Type B pancreatic cell (in vitro differentiated cells): ENCODE results near the gene TMTC3. TPM values are rescaled to one million over a fixed set of nuclear protein-coding genes. Genes with fewer than 3 reads are reported as not detected.

Experiments
- DNase-seq: peaks from one replicate; pipeline ENCODE4 v3.0.0; 2021; ENCODE audit warnings: mixed read lengths; ENCODE audit not compliant: unreplicated experiment; ENCODE audit errors: extremely low spot score
- H3K27ac Mint-ChIP-seq: 2 replicates; pipeline ENCODE4 v1.8.0; 2021; ENCODE audit warnings: mild to moderate bottlenecking, mixed read lengths
- H3K27me3 Mint-ChIP-seq: 2 replicates; pipeline ENCODE4 v1.8.0; 2021; ENCODE audit warnings: mixed read lengths
- H3K36me3 Mint-ChIP-seq: 2 replicates; pipeline ENCODE4 v1.8.0; 2021; ENCODE audit warnings: mixed read lengths
- H3K4me1 Mint-ChIP-seq: one replicate; pipeline ENCODE4 v1.8.0; 2021; ENCODE audit warnings: mixed read lengths; ENCODE audit not compliant: unreplicated experiment
- H3K4me3 Mint-ChIP-seq: 2 replicates; pipeline ENCODE4 v1.8.0; 2021; ENCODE audit warnings: mild to moderate bottlenecking, mixed read lengths
- H3K9me3 Mint-ChIP-seq: 2 replicates; pipeline ENCODE4 v1.8.0; 2021; ENCODE audit warnings: mixed read lengths
- total RNA-seq: library from RNA; stranded (reverse); gene quantifications from 2 replicates; pipeline ENCODE4 v1.2.1, GENCODE V29; 2021; ENCODE audit warnings: low replicate concordance
- TF ChIP-seq, protein P1 (sequence below): fragments of 200-600 bp; sonication (generic); conservative IDR thresholded peaks from 2 replicates; pipeline ENCODE4 v1.5.0; 2021; ENCODE audit warnings: antibody characterized with exemption, mild to moderate bottlenecking

The TMTC3 gene
- total RNA-seq, 1 donor from 2014 or later: 34.1 TPM

DNA sequence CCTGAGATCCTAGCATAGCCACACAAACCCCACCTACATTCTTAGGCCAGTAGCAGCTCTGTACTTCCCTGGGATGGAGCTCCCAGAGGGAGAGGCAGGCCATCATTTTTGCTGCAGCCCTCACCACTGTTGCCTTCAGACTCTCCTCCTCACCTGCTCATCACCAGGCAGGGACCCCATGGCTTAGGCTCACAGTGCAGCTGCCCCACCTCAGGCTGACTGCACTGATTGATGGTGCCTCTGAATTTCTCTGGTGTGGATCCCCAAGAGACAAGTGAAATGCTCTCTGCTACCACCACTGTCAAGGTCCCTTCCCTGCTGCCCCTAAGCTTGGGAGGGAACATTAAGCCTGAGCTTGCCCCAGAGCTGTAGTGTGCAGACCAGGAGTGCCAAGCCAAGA is 76.2 kb downstream of the TMTC3 start:
- Mint-ChIP-seq H3K27ac (no peak overlapping the region), H3K4me1 (no peaks in the 10 kb centered on the region)

DNA sequence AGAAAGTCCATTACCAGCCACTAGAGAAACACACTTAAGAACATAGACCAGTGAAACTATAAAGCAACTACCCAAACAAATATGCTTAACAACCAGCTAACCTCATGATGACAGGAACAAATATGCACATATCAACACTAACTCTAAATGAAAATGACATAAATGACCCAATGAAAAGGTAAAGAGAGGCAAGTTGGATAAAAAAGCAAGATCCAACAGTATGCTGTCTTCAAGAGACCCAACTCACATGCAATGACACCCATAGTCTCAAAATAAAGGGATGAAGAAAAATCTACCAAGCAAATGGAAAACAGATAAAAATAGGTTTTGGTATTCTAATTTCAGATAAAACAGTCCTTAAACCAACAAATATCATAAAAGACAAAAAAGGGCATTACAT is 77.8 kb downstream of the TMTC3 start:
- TF ChIP-seq, protein P1, sequence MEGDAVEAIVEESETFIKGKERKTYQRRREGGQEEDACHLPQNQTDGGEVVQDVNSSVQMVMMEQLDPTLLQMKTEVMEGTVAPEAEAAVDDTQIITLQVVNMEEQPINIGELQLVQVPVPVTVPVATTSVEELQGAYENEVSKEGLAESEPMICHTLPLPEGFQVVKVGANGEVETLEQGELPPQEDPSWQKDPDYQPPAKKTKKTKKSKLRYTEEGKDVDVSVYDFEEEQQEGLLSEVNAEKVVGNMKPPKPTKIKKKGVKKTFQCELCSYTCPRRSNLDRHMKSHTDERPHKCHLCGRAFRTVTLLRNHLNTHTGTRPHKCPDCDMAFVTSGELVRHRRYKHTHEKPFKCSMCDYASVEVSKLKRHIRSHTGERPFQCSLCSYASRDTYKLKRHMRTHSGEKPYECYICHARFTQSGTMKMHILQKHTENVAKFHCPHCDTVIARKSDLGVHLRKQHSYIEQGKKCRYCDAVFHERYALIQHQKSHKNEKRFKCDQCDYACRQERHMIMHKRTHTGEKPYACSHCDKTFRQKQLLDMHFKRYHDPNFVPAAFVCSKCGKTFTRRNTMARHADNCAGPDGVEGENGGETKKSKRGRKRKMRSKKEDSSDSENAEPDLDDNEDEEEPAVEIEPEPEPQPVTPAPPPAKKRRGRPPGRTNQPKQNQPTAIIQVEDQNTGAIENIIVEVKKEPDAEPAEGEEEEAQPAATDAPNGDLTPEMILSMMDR: no peak
- H3K27ac Mint-ChIP-seq: no peak overlapping the region
- H3K27me3 Mint-ChIP-seq: no peaks in the 10 kb centered on the region
- no peaks in the 10 kb centered on the region for H3K36me3 Mint-ChIP-seq
- peaks cover 18% of the 10 kb centered on the region for H3K9me3 Mint-ChIP-seq
- no peak overlapping the region for H3K4me3 Mint-ChIP-seq
- H3K4me1 Mint-ChIP-seq: no peaks in the 10 kb centered on the region
- no peak for DNase-seq

More for the DNA sequence above, 76.2 kb downstream of the TMTC3 start:
- Mint-ChIP-seq H3K36me3 (no peaks in the 10 kb centered on the region), H3K27me3 (no peaks in the 10 kb centered on the region), H3K9me3 (peaks cover 32% of the 10 kb centered on the region), H3K4me3 (no peak overlapping the region)
- DNase-seq: no peak
- TF ChIP-seq, protein P1: no peak

DNA sequence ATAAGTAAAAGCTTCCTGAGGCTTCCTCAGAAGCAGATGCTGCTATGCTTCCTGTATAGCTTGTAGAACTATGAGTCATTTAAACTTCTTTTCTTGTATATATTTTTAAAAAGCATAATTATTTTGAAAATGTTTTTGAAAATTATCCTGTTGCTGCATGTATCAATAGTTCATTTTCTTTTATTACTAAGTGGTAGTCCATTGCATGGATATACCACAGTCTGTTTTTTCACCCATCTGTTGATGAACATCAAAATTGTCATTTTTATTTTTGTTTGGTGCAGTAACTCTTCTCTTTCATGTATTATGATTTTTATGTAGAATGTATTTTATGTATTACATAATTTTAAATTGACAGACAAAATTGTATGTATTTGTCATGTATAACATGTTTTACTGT is 81.4 kb downstream of the TMTC3 start:
- TF ChIP-seq, protein P1: no peak
- Mint-ChIP-seq H3K4me3 (no peak overlapping the region), H3K4me1 (no peaks in the 10 kb centered on the region), H3K9me3 (peaks cover 18% of the 10 kb centered on the region), H3K27me3 (no peaks in the 10 kb centered on the region), H3K27ac (no peak overlapping the region), H3K36me3 (no peaks in the 10 kb centered on the region)
- DNase-seq: no peak

DNA sequence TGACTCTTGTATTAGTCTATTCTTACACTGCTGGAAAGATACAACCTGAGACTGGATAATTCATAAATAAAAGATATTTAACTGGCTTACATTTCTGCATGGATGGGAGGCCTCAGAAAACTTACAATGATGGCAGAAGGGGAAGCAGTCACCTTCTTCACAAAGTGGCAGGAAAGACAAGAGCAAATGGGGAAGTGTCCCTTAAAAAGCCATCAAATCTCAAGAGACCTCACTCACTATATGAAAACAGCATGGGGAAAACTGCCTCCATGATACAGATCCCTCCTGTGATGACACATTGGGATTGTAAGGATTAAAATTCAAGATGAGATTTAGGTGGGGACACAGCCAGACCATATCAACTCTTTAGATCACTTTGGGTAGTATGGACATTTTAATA is 83.7 kb downstream of the TMTC3 start:
- H3K4me3 Mint-ChIP-seq: no peak overlapping the region
- H3K27me3 Mint-ChIP-seq: no peaks in the 10 kb centered on the region
- TF ChIP-seq, protein P1: no peak
- no peaks in the 10 kb centered on the region for H3K36me3 Mint-ChIP-seq
- H3K27ac Mint-ChIP-seq: no peak overlapping the region
- peaks cover 9% of the 10 kb centered on the region for H3K9me3 Mint-ChIP-seq
- H3K4me1 Mint-ChIP-seq: no peaks in the 10 kb centered on the region
- DNase-seq: no peak

DNA sequence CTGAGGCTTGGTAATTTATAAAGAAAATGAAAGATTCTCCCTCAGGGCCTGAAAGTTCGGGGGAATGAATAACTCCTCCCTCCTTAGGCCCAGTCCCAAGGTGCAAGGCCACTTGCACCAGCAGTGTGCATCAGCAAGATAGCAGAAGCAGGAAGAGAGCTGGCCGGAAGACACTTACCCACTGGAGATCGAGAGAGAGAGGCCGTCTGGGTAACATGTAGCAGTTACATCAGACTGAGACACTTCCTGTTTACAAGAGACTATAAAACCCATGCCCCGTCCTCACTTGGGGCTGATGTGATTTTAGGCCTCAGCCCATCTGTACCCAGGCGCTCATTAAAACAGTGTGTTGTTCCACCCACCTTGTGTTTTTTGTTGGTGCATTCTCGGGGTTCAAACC is 85.2 kb downstream of the TMTC3 start:
- H3K4me3 Mint-ChIP-seq: no peak overlapping the region
- H3K36me3 Mint-ChIP-seq: no peaks in the 10 kb centered on the region
- no peak overlapping the region for H3K27ac Mint-ChIP-seq
- no peaks in the 10 kb centered on the region for H3K27me3 Mint-ChIP-seq
- H3K4me1 Mint-ChIP-seq: no peaks in the 10 kb centered on the region
- DNase-seq: no peak
- H3K9me3 Mint-ChIP-seq: no peaks in the 10 kb centered on the region
- TF ChIP-seq, protein P1: no peak

DNA sequence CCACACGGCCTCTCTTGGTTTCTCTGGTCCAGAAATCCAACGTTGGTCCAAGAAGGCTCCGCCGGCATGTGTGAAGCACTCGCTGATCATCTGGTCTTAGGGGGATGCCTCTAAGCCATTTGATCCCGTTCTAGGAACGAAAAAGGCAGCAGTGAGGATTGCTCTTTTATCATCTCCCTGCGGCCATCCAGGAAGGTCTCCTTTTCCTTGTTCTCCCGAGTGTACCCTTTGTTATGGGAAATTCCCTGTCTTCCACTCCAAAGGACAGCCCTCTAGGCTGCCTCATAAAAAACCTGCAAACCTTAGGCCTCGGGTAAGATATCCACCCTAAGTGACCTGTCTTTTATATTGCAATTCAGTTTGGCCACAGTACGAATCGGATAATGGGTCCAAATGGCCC is 85.8 kb downstream of the TMTC3 start:
- H3K9me3 Mint-ChIP-seq: no peaks in the 10 kb centered on the region
- H3K36me3 Mint-ChIP-seq: no peaks in the 10 kb centered on the region
- no peaks in the 10 kb centered on the region for H3K4me1 Mint-ChIP-seq
- no peak for DNase-seq
- H3K27ac Mint-ChIP-seq: no peak overlapping the region
- no peaks in the 10 kb centered on the region for H3K27me3 Mint-ChIP-seq
- TF ChIP-seq, protein P1: no peak
- no peak overlapping the region for H3K4me3 Mint-ChIP-seq
